Upper lobe of left lung (tissue), 6 donors: ENCODE measurements around the gene TFEB. TPM values are rescaled to one million over a fixed set of nuclear protein-coding genes. Genes with fewer than 3 reads are reported as not detected.

ENCODE experiments used
- ATAC-seq, 2 donors: fragments of 200-7000 bp; cut with Tn5 transposase; one replicate each; pipeline ENCODE4 v1.9.1; 2022; ENCODE audit warnings: mild to moderate bottlenecking in 2 of 2, moderate library complexity in 2 of 2; ENCODE audit not compliant: low FRiP score in 2 of 2
- DNase-seq, 2 donors: peaks; one replicate each; pipeline ENCODE4 v3.0.0-alpha.2; 2019 to 2020
- H3K27ac ChIP-seq, 4 donors: fragments of 200-600 bp; sonication (generic); one replicate each; pipeline ENCODE4 v1.5.1; 2016 to 2019
- H3K27me3 ChIP-seq, 4 donors: fragments of 200-600 bp; sonication (generic); one replicate each; pipeline ENCODE4 v1.5.1; 2017 to 2019
- H3K36me3 ChIP-seq, 4 donors: fragments of 200-600 bp; sonication (generic); one replicate each; pipeline ENCODE4 v1.5.1; 2016 to 2019
- H3K4me1 ChIP-seq, 4 donors: fragments of 200-600 bp; sonication (generic); one replicate each; pipeline ENCODE4 v1.5.1; 2018 to 2019
- H3K4me3 ChIP-seq, 4 donors: fragments of 200-600 bp; sonication (generic); one replicate each; pipeline ENCODE4 v1.5.1; 2017 to 2019; ENCODE audit warnings: mild to moderate bottlenecking in 2 of 4, moderate library complexity in 1 of 4
- H3K9me3 ChIP-seq, 4 donors: fragments of 200-600 bp; sonication (generic); one replicate each; pipeline ENCODE4 v1.5.1; 2018 to 2019
- CTCF ChIP-seq, 6 experiments: fragments of 450-650 bp in 4 of 6; fragments of 200-600 bp in 2 of 6; sonication (generic) in 2 of 6; IDR thresholded peaks; one replicate each; pipeline ENCODE4 v1.5.1; 2016 to 2019; ENCODE audit warnings: antibody characterized with exemption in 6 of 6
- EP300 ChIP-seq, 4 donors: sonication (generic); formaldehyde crosslinking; IDR thresholded peaks; one replicate each; pipeline ENCODE4 v1.5.1; 2017; ENCODE audit warnings: antibody characterized with exemption in 4 of 4, control low read depth in 2 of 4
- POLR2A ChIP-seq, 4 donors: fragments of 450-650 bp; IDR thresholded peaks; one replicate each; pipeline ENCODE4 v1.5.1; 2016 to 2017; ENCODE audit warnings: antibody characterized with exemption in 4 of 4, mild to moderate bottlenecking in 2 of 4
- POLR2AphosphoS5 ChIP-seq, 2 donors: sonication (generic); formaldehyde crosslinking; IDR thresholded peaks; one replicate each; pipeline ENCODE4 v1.5.1; 2017; ENCODE audit warnings: antibody characterized with exemption in 2 of 2
- WGBS, 2 donors: methylation state at CpG; one replicate each; pipeline ENCODE4 v1.1.5; 2017 to 2018; 5-methylcytosine and 5-hydroxymethylcytosine counted together
- total RNA-seq, 6 donors: library from RNA; depleted of rRNA in 4 of 6; stranded (reverse); fragments of >200 nt in 4 of 6; gene quantifications; one replicate each; pipeline versions ENCODE4 v1.1.0 to v1.2.1, GENCODE V29; 2016 to 2021
- donor health status: DM: no; HTN: no; CAD: no; lungs with moderate emphysema.
- donor health status: DM: no; HTN: yes; CAD: no; lungs with severe emphysema.

Gene TFEB
- total RNA-seq, 6 donors from 2014 or later, result 20.2 to 46.0 (median 27.3) TPM

- Histone ChIP-seq H3K27ac (no peak overlapping the region), H3K9me3 (no peaks in the 10 kb centered on the region), H3K4me1 (peaks cover 0 to 5% (median 0%) of the 10 kb centered on the region in 4 donors), H3K4me3 (no peak overlapping the region), H3K27me3 (no peaks in the 10 kb centered on the region), H3K36me3 (no peaks in the 10 kb centered on the region)
- ATAC-seq (no peak), DNase-seq (no peak)
- TF ChIP-seq POLR2AphosphoS5 (IDR thresholded peaks at IDR 0.05) (no peak), POLR2A (IDR thresholded peaks at IDR 0.05) (no peak), EP300 (IDR thresholded peaks at IDR 0.05) (no peak), CTCF (IDR thresholded peaks at IDR 0.05) (no peak)
- 76 to 92% methylated on average over 2 of the region's 2 CpGs for WGBS, 2 donors
Measured at GRCh38 chr6:41650120-41650519, 85.3 kb downstream of the TFEB start.

- ATAC-seq, result no peak
- H3K27ac ChIP-seq, result no peak overlapping the region
- TF ChIP-seq POLR2A (IDR thresholded peaks at IDR 0.05) (no peak), EP300 (IDR thresholded peaks at IDR 0.05) (no peak), CTCF (IDR thresholded peaks at IDR 0.05) (no peak), POLR2AphosphoS5 (IDR thresholded peaks at IDR 0.05) (no peak)
- no peak overlapping the region for H3K4me3 ChIP-seq
- no peak for DNase-seq
- no peaks in the 10 kb centered on the region for H3K27me3 ChIP-seq
- 68 to 85% methylated on average over 8 to 10 of the region's 10 CpGs for WGBS, 2 donors
- no peaks in the 10 kb centered on the region for H3K36me3 ChIP-seq
- H3K4me1 ChIP-seq, result peaks cover 0 to 3% (median 0%) of the 10 kb centered on the region in 4 donors
- no peaks in the 10 kb centered on the region for H3K9me3 ChIP-seq
Measured at GRCh38 chr6:41649596-41649995, 85.8 kb downstream of the TFEB start.

- Histone ChIP-seq H3K36me3 (no peaks in the 10 kb centered on the region), H3K27me3 (no peaks in the 10 kb centered on the region), H3K27ac (no peak overlapping the region), H3K4me1 (peaks cover 0 to 7% (median 0%) of the 10 kb centered on the region in 4 donors), H3K9me3 (no peaks in the 10 kb centered on the region), H3K4me3 (no peak overlapping the region)
- no peak for TF ChIP-seq POLR2AphosphoS5 (IDR thresholded peaks at IDR 0.05)
- TF ChIP-seq EP300 (IDR thresholded peaks at IDR 0.05), result no peak
- no peak for TF ChIP-seq POLR2A (IDR thresholded peaks at IDR 0.05)
- TF ChIP-seq CTCF (IDR thresholded peaks at IDR 0.05), result no peak
- 67 to 81% methylated on average over 3 to 5 of the region's 5 CpGs for WGBS, 2 donors
- DNase-seq (no peak), ATAC-seq (no peak)
Measured at GRCh38 chr6:41648921-41649320, 86.5 kb downstream of the TFEB start.

GRCh38 chr6:41648070-41648585 is 87.3 kb downstream of the TFEB start:
- Histone ChIP-seq H3K9me3 (no peaks in the 10 kb centered on the region), H3K27ac (no peak overlapping the region), H3K27me3 (no peaks in the 10 kb centered on the region), H3K4me1 (peaks cover 0 to 7% (median 2%) of the 10 kb centered on the region in 4 donors), H3K4me3 (no peak overlapping the region), H3K36me3 (no peaks in the 10 kb centered on the region)
- TF ChIP-seq POLR2A (IDR thresholded peaks at IDR 0.05), result no peak
- TF ChIP-seq CTCF (IDR thresholded peaks at IDR 0.05), result no peak
- TF ChIP-seq POLR2AphosphoS5 (IDR thresholded peaks at IDR 0.05), result no peak
- TF ChIP-seq EP300 (IDR thresholded peaks at IDR 0.05), result no peak
- no peak for DNase-seq
- 83 to 85% methylated on average over 4 to 7 of the region's 7 CpGs for WGBS, 2 donors
- no peak for ATAC-seq

GRCh38 chr6:41647061-41647511 is 88.3 kb downstream of the TFEB start:
- Histone ChIP-seq H3K27me3 (no peaks in the 10 kb centered on the region), H3K4me1 (peaks cover 0 to 13% (median 10%) of the 10 kb centered on the region in 4 donors), H3K4me3 (no peak overlapping the region), H3K27ac (no peak overlapping the region), H3K36me3 (no peaks in the 10 kb centered on the region), H3K9me3 (no peaks in the 10 kb centered on the region)
- WGBS, 2 donors, result 77 to 91% methylated on average over 7 to 8 of the region's 9 CpGs
- ATAC-seq, result no peak
- no peak for DNase-seq
- no peak for TF ChIP-seq EP300 (IDR thresholded peaks at IDR 0.05)
- TF ChIP-seq POLR2AphosphoS5 (IDR thresholded peaks at IDR 0.05), result no peak
- TF ChIP-seq CTCF (IDR thresholded peaks at IDR 0.05), result no peak
- no peak for TF ChIP-seq POLR2A (IDR thresholded peaks at IDR 0.05)
